Esophagus muscularis mucosa (tissue), 4 donors: Measurements from ENCODE around the gene ARHGEF12. TPM values are rescaled to one million over a fixed set of nuclear protein-coding genes. Genes with fewer than 3 reads are reported as not detected.

Source experiments
- DNase-seq: peaks from one replicate; pipeline ENCODE4 v3.0.0-alpha.2; 2017; ENCODE audit errors: extremely low spot score
- H3K27ac ChIP-seq, 4 donors: fragments of 200-600 bp; sonication (generic); replicated peaks in 1 of 4; 1 replicate in 3 of 4; 2 replicates in 1 of 4; pipeline ENCODE4 v1.5.1; 2016 to 2019; ENCODE audit warnings: mild to moderate bottlenecking in 1 of 4
- H3K27me3 ChIP-seq, 4 donors: fragments of 200-600 bp; sonication (generic); one replicate each; pipeline versions ENCODE4 v1.5.1 to v1.6.0; 2016 to 2019
- H3K36me3 ChIP-seq, 4 donors: fragments of 200-600 bp; sonication (generic); one replicate each; pipeline ENCODE4 v1.5.1; 2016 to 2019
- H3K4me1 ChIP-seq, 4 donors: fragments of 200-600 bp; sonication (generic); one replicate each; pipeline ENCODE4 v1.5.1; 2016 to 2019
- H3K4me3 ChIP-seq, 4 donors: fragments of 200-600 bp; sonication (generic); 1 replicate in 2 of 4; 2 replicates in 2 of 4; pipeline ENCODE4 v1.5.1; 2016 to 2019; ENCODE audit warnings: mild to moderate bottlenecking in 4 of 4, moderate library complexity in 1 of 4
- H3K9me3 ChIP-seq, 4 donors: fragments of 200-600 bp; sonication (generic); 1 replicate in 3 of 4; 2 replicates in 1 of 4; pipeline ENCODE4 v1.5.1; 2016 to 2019
- CTCF ChIP-seq, 3 experiments: fragments of 200-600 bp in 2 of 3; fragments of 450-650 bp in 1 of 3; sonication (generic) in 2 of 3; IDR thresholded peaks; one replicate each; pipeline ENCODE4 v1.5.1; 2017 to 2019; ENCODE audit warnings: antibody characterized with exemption in 3 of 3, mild to moderate bottlenecking in 2 of 3, moderate library complexity in 1 of 3
- EP300 ChIP-seq: sonication (generic); formaldehyde crosslinking; IDR thresholded peaks from one replicate; pipeline ENCODE4 v1.6.1; 2017; ENCODE audit warnings: antibody characterized with exemption
- POLR2A ChIP-seq: fragments of 450-650 bp; IDR thresholded peaks from one replicate; pipeline ENCODE4 v1.6.1; 2017; ENCODE audit warnings: antibody characterized with exemption, moderate library complexity, mild to moderate bottlenecking, low read depth
- POLR2AphosphoS5 ChIP-seq, 2 donors: sonication (generic); formaldehyde crosslinking; IDR thresholded peaks; one replicate each; pipeline ENCODE4 v1.6.1; 2017; ENCODE audit warnings: antibody characterized with exemption in 2 of 2
- WGBS: methylation state at CpG from one replicate; pipeline ENCODE4 v1.1.5; 2018; 5-methylcytosine and 5-hydroxymethylcytosine counted together
- intact Hi-C: fragments of 100-400 bp; cut with DNase I; formaldehyde crosslinking; loops from one replicate; pipeline ENCODE4 v1.15.1; 2023
- total RNA-seq, 4 donors: library from RNA; depleted of rRNA; stranded (reverse); fragments of >200 nt; gene quantifications; one replicate each; pipeline versions ENCODE4 v1.1.0 to v1.2.1, GENCODE V29; 2016

Gene ARHGEF12
- total RNA-seq, 4 donors from 2014 or later, result 89.1 to 118 (median 106) TPM

DNA sequence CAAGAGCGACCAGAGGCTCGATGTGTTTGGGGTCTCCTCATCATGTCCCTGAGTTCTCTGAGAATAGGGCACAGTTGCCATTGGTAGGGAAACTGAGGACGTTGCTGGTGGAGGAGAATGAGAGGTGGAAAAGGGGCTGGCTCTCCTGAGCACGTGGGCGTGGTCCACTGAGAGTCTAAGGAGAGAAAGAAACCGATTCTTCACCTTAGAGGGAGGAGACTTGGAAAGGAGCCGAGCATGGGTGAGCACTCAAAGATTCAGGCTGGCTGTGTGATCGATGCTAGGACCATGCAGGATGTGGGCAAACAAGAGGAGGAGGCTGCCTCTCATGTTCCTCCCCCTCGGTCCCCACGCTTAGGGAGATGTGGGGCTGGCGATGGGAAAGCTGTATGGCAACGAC lies 30.9 kb upstream of the ARHGEF12 start:
- intact Hi-C loops, result no loop called here
- Histone ChIP-seq H3K36me3 (no peaks in the 10 kb centered on the region), H3K4me1 (peaks cover 0 to 2% (median under 1%) of the 10 kb centered on the region in 4 donors), H3K27ac (no peak overlapping the region), H3K4me3 (no peak overlapping the region), H3K9me3 (no peaks in the 10 kb centered on the region), H3K27me3 (peaks cover 0 to 13% (median 0%) of the 10 kb centered on the region in 4 donors)
- TF ChIP-seq POLR2A (no peak), EP300 (no peak), POLR2AphosphoS5 (IDR thresholded peaks at IDR 0.05) (no peak), CTCF (IDR thresholded peaks at IDR 0.05) (no peak)
- no peak for DNase-seq
- WGBS, result 90% methylated on average over 11 of the region's 12 CpGs

- no peak for DNase-seq
- no peaks in the 10 kb centered on the region for H3K9me3 ChIP-seq
- TF ChIP-seq POLR2AphosphoS5 (IDR thresholded peaks at IDR 0.05), result no peak
- no peak for TF ChIP-seq EP300
- no peak for TF ChIP-seq POLR2A
- TF ChIP-seq CTCF (IDR thresholded peaks at IDR 0.05), result no peak
- no peak overlapping the region for H3K4me3 ChIP-seq
- WGBS, result 51% methylated on average over 7 of the region's 11 CpGs
- no peaks in the 10 kb centered on the region for H3K4me1 ChIP-seq
- intact Hi-C loops, result no loop called here
- H3K27ac ChIP-seq, result no peak overlapping the region
- no peaks in the 10 kb centered on the region for H3K36me3 ChIP-seq
- H3K27me3 ChIP-seq, result peaks cover 0 to 13% (median 0%) of the 10 kb centered on the region in 4 donors
Measured at GRCh38 chr11:120306519-120307242, 29.5 kb upstream of the ARHGEF12 start.

- H3K4me3 ChIP-seq, result no peak overlapping the region
- no peaks in the 10 kb centered on the region for H3K9me3 ChIP-seq
- H3K27ac ChIP-seq, result no peak overlapping the region
- peaks cover 0 to 13% (median 0%) of the 10 kb centered on the region in 4 donors for H3K27me3 ChIP-seq
- TF ChIP-seq POLR2A (no peak), POLR2AphosphoS5 (IDR thresholded peaks at IDR 0.05) (no peak), EP300 (no peak), CTCF (IDR thresholded peaks at IDR 0.05) (no peak)
- intact Hi-C loops, result no loop called here
- H3K4me1 ChIP-seq, result no peaks in the 10 kb centered on the region
- DNase-seq, result no peak
- no peaks in the 10 kb centered on the region for H3K36me3 ChIP-seq
- WGBS, result 98% methylated on average over 11 of the region's 11 CpGs
Measured at GRCh38 chr11:120307476-120307875, 28.7 kb upstream of the ARHGEF12 start.

DNA sequence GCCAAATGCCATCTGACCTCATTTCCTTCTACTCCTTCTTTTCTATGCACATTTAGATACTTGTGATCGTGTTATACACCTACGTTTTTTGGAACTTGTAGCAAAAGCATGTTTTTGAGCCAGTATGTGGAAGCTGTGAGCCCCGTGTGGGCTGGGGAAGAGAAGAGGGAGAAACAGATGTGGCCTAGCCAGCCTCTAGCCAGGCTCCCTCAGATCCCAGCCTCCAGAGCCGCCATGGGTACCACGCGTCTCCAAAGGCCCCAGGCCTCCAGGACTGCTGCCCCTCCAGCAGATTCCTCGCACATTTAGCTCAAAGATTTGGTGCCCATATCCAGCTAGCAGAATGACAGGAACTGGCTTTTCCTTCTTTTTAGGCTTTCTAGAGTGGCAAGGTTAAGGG lies 28.1 kb upstream of the ARHGEF12 start:
- TF ChIP-seq CTCF (IDR thresholded peaks at IDR 0.05) (no peak), POLR2AphosphoS5 (IDR thresholded peaks at IDR 0.05) (no peak), EP300 (no peak), POLR2A (no peak)
- Histone ChIP-seq H3K9me3 (no peaks in the 10 kb centered on the region), H3K27ac (no peak overlapping the region), H3K36me3 (no peaks in the 10 kb centered on the region), H3K4me3 (no peak overlapping the region), H3K4me1 (no peaks in the 10 kb centered on the region), H3K27me3 (peaks cover 0 to 13% (median 0%) of the 10 kb centered on the region in 4 donors)
- intact Hi-C loops, result no loop called here
- DNase-seq, result no peak
- 82% methylated on average over 7 of the region's 7 CpGs for WGBS
